HG02973 (cell line): Measurements from ENCODE around the gene NGDN.
"Not testable (repeated sequence)": the region's sequence is repeated elsewhere in the genome, so short reads cannot be mapped to it uniquely, and the experiment has no call there.

ENCODE experiments used
- ATAC-seq: cut with Tn5 transposase; IDR thresholded peaks from one replicate; pipeline ENCODE4 v1.9.1; 2021; ENCODE audit warnings: moderate library complexity; ENCODE audit not compliant: unreplicated experiment

NGDN gene

DNA sequence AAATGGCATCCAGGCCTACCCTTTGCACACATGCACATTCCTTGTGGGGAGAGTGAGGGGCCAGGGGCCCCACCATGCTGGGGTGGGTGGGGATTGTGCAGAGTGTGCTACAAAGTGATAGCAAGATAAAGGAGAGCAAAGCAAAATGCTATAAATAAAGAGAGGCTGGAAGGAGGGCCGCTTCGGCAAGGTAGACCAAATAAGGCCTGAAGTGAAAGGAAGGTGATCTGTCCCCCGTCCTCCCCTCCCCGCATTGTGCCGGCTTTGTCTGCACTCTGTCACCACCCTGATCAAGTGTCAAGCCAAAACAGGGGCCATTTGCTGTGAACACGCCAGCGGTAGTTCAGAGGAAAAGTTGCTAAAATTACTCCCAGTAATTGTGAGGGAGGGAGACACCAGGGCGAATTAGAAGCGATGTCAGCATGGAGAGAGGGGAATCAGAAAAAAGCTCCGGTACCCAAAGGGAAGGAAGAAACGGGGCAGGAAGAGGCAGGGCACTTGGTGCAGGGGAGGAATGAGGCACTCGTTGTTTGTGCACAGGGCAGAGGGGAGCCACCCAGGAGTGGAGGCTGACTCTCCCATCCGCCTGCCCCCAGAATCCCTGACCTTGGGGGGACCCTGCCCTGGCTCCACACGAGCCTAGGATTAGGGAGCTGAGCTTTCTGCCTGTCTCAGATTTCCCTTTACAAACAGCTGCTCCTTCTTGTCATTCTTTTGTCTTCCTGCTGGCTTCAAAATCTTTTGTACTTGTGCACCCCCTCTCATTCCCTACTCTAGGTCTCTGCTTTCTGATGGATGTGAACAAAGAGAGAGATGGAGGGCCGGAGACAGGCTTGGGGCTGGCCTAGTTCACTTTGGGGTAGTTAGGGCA is 31.2 kb upstream of the NGDN start:
- ATAC-seq, result no peak

DNA sequence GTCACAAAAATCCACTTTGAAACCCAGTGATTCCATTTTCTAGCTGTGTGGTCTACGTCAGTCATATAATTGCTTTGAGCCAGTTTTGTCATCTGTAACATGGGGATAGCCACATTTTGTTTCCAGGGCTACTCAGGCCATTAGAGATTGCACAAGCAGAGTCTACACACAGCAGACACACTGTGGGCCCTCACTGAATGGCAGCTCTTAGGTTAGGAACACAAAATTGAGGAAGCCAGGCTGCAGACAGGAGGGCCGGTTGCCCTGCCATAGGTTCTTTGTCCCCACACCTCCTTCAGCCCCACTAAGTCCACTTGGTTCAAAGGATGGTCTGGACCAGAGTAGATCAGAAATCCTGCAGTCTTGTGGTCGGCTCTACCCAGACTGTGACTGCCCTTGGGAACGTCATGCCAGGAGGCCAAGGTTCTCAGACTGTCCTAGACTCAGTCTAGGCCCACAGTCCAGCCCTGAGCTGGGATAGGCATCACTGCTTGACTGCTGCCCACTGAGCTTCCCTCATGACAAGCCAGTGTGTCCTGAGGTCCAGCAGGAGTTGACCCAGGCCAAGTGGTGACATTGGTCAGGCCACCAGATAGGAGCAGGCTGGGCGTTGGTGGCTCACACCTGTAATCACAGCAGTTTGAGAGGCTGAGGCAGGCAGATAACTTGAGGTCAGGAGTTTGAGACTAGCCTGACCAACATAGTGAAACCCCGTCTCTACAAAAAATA is 30.2 kb upstream of the NGDN start:
- no peak for ATAC-seq

DNA sequence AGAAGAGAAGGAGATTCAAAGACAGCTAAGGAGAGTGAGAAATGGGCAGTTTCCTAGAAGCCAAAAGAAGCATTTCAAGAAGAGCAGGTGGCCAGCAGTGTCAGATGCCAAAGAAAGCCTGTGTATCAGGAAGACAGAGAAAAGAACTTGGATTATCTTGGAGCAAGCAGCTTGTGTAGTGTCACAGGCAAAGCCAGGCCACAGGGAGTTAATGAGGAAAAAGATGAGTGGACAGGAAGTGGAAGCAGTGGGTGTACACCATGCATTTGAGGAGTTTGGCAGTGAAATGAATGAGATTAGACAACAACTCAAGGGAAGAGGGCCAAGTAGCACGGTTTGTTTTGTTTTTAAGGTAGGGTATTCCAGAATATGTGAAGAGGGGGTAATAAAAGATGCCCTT is 28.4 kb upstream of the NGDN start:
- ATAC-seq, result no peak

GRCh38 chr14:23442721-23443356 is 26.7 kb upstream of the NGDN start:
- no peak for ATAC-seq

GRCh38 chr14:23443411-23443812 is 26.1 kb upstream of the NGDN start:
- ATAC-seq, result no peak

GRCh38 chr14:23443881-23444280 is 25.6 kb upstream of the NGDN start:
- ATAC-seq, result no peak

DNA sequence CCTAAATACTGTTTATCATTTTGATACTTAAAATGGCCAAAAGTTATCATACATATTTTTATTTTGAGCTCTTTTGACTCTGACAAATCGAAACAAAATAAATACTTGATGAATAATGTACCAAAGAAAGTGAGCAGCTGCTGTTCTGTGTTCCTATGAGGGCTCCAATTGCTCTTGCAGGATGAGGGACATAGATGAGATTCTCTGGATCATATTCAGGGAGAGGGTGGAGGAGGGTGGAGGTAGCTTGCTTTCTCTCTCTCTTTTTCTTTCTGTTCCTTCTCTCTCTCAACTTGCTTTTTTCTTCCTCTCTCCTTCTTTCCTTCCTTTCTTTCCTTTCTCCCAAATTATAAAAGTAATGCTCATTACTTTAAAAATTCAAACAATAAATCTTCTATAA is 25.2 kb upstream of the NGDN start:
- no peak for ATAC-seq

DNA sequence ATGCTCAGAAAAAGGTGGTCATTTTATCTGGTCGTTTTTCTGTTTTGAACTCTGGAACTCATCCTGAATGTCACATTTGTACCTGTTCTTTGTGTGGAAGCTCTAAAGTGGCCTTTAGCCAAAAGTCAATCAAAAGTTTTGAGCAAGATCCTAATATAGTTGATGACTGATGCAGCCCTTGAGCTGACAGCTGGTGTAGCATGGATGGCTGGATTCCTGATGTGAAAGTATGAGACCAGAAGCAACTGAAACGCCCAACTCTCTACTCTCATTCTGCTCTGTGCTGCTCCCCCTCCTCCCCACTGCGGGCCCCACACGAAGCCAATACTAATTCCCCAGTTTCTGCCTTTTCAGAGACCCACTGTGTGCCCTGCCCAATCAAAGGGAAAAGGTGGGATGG is 23.7 kb upstream of the NGDN start:
- ATAC-seq, result no peak

DNA sequence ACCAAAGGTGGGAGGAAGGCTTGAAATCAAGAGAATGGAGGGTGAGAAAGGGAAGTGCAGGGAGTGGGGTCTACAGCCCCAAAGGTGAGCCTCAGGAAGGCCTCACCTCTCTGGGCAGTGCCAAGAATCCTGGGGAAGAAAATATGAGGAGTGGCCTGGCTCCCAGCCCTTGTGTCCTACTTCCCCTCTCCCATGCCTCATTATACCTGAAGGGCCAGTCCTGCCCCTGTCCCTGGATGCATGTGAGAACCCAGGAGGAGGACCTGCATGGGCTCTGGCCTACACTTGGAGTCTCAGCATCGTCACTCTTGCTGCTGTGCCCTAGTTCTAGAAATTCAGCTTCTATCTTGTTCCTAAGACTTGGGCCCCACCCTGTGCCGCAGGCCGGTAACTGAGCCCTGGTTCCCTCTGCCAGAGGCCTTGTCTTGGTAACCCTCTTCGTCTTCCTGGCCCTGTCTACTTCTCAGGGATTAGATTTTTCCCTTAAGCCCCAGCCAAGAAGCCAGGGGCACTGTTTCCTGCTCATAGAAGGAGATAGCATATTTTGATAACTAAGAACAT is 23.1 kb upstream of the NGDN start:
- no peak for ATAC-seq

- ATAC-seq, result no peak
Observed at GRCh38 chr14:23447361-23448350, 21.8 kb upstream of the NGDN start.

- no peak for ATAC-seq
Observed at GRCh38 chr14:23449314-23449713, 20.2 kb upstream of the NGDN start.

GRCh38 chr14:23450379-23450778 is 19.1 kb upstream of the NGDN start:
- ATAC-seq, result no peak

- ATAC-seq, result no peak
Observed at GRCh38 chr14:23452237-23452636, 17.3 kb upstream of the NGDN start.

- ATAC-seq, result no peak
Observed at GRCh38 chr14:23454445-23454856, 15.1 kb upstream of the NGDN start.

- not testable (repeated sequence) for ATAC-seq
Observed at GRCh38 chr14:23456883-23457586, 12.5 kb upstream of the NGDN start.

GRCh38 chr14:23457587-23458445 is 11.7 kb upstream of the NGDN start:
- ATAC-seq, result no peak

DNA sequence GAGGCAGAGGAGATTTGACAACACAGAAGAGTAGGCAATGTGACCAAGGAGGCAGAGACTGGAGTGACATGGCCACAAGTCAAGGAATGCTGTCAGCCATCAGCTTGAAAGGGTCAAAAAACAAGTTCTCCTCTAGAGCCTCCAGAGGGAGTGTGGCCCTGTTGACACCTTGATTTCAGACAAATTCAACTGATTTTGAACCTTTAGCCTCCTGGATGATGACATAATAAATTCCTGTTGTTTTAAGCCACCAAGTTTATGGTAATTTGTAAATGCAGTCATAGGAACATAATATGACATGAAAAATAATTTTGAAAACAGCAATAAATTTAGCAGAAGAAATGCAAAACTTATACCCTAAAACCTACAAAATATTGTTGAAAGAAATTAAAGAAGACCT is 8.5 kb upstream of the NGDN start:
- no peak for ATAC-seq

DNA sequence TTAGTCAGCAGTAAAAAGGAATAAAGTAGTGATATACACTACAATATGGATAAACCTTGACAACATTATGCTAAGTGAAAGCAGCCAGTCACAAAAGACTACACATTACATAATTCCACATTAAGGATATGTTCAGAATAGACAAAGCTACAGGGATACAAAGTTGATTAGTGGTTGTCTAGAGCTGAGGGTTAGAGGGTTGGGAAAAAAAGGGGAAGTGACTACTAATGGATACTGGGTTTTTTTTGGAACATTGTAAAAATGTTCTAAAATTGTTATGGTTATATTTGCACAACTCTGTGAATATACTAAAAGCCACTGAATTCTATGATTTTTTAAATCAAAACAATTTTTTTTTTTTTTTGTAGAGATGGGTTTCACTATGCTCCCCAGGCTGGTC is 4.8 kb upstream of the NGDN start:
- no peak for ATAC-seq

DNA sequence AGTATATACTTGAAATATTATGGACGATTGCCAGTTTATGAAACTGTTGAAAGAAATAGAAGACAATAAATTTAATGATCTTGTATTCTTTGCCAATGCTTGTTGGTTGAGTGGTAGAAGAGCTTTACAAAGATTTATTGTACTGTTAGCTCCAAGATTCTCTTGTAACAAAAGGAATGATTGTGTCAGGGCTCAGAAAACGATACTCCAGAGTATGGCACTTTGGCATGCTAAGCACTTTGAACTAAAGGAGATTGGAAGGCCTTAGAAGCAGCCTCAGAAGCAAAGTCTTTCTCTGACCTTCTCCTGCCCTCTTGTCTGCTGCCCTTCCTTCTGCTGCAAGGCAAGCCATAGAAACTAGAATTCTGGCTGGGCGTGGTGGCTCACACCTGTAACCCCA is 4.2 kb upstream of the NGDN start:
- ATAC-seq, result no peak
